OCI-LY7 (cell line): ENCODE measurements around the gene TKFC.

Experiments used
- CTCF ChIP-seq: fragments of 200-600 bp; sonication (generic); conservative IDR thresholded peaks from 2 replicates; pipeline ENCODE4 v1.5.1; 2014; ENCODE audit warnings: mild to moderate bottlenecking, antibody characterized with exemption, low read length, moderate library complexity, mixed read lengths
- EZH2phosphoT487 ChIP-seq: fragments of 200-600 bp; sonication (generic); IDR thresholded peaks from 2 replicates; pipeline ENCODE4 v1.6.1; 2018; ENCODE audit warnings: low read depth, borderline replicate concordance, mild to moderate bottlenecking, mixed run types, antibody characterized with exemption, low read length, moderate library complexity, mixed read lengths

GRCh38 chr11:61347916-61348461 lies 15.0 kb downstream of the TKFC start:
- TF ChIP-seq CTCF, result no peak
- TF ChIP-seq EZH2phosphoT487, result no peak
